HepG2 (cell line): Measurements from ENCODE around the gene IGFBP6. TPM values are rescaled to one million over a fixed set of nuclear protein-coding genes. Genes with fewer than 3 reads are reported as not detected.
A peak's percentile ranks its signal among the peaks of the same experiment; 100 is the strongest.

Source experiments
- E2F2 ChIP-seq: sonication (generic); formaldehyde crosslinking; IDR thresholded peaks from 2 replicates; pipeline ENCODE4 v1.4.0; 2020; ENCODE audit warnings: missing genetic modification reagents, borderline replicate concordance
- FOXP1 ChIP-seq, 2 experiments: fragments of 450-650 bp in 1 of 2; IDR thresholded peaks; 2 replicates each; pipeline ENCODE4 v1.6.1; 2017 to 2018; ENCODE audit warnings: antibody characterized with exemption in 1 of 2
- FOXP4 ChIP-seq: sonication (generic); formaldehyde crosslinking; IDR thresholded peaks from 2 replicates; pipeline ENCODE4 v1.4.0; 2020; ENCODE audit warnings: missing genetic modification reagents
- GFI1 ChIP-seq: sonication (generic); formaldehyde crosslinking; IDR thresholded peaks from 2 replicates; pipeline ENCODE4 v1.5.0; 2020; ENCODE audit warnings: missing genetic modification reagents, mild to moderate bottlenecking, borderline replicate concordance
- GTF3A ChIP-seq: sonication (generic); formaldehyde crosslinking; conservative IDR thresholded peaks from 2 replicates; pipeline ENCODE4 v1.4.0; 2020; ENCODE audit warnings: mild to moderate bottlenecking, missing genetic modification reagents
- HDAC2 ChIP-seq: sonication (generic); formaldehyde crosslinking; IDR thresholded peaks from 2 replicates; pipeline ENCODE4 v1.4.0; 2020; ENCODE audit warnings: missing genetic modification reagents
- HNF1B ChIP-seq: sonication (generic); formaldehyde crosslinking; IDR thresholded peaks from 2 replicates; pipeline ENCODE4 v1.5.1; 2020; ENCODE audit warnings: mild to moderate bottlenecking, moderate library complexity, missing genetic modification reagents
- HNF4G ChIP-seq, 2 experiments: sonication (generic) in 1 of 2; formaldehyde crosslinking in 1 of 2; IDR thresholded peaks; 2 replicates each; pipeline versions ENCODE4 v1.4.0 to v1.6.1; 2011 to 2020; ENCODE audit warnings: borderline replicate concordance in 2 of 2, low read depth in 2 of 2, mild to moderate bottlenecking in 2 of 2, low read length in 1 of 2, missing genetic modification reagents in 1 of 2, moderate library complexity in 1 of 2
- KDM6A ChIP-seq: IDR thresholded peaks from 2 replicates; pipeline ENCODE4 v1.6.1; 2016; ENCODE audit warnings: low read depth
- NFKBIZ ChIP-seq: IDR thresholded peaks from 2 replicates; pipeline ENCODE4 v1.6.1; 2018; ENCODE audit warnings: missing genetic modification reagents, missing compliant biosample characterization
- NR2F6 ChIP-seq, 2 experiments: IDR thresholded peaks; 2 replicates each; pipeline ENCODE4 v1.6.1; 2016; ENCODE audit warnings: antibody characterized with exemption in 1 of 2, mild to moderate bottlenecking in 1 of 2
- RARG ChIP-seq: sonication (generic); formaldehyde crosslinking; IDR thresholded peaks from 2 replicates; pipeline ENCODE4 v1.4.0; 2020; ENCODE audit warnings: low read depth, mild to moderate bottlenecking, missing genetic modification reagents
- SAP130 ChIP-seq: IDR thresholded peaks from 2 replicates; pipeline ENCODE4 v1.6.1; 2016; ENCODE audit warnings: low read depth
- SIX4 ChIP-seq: sonication (generic); formaldehyde crosslinking; IDR thresholded peaks from 2 replicates; pipeline ENCODE4 v1.4.0; 2020; ENCODE audit warnings: missing genetic modification reagents
- SKIL ChIP-seq: sonication (generic); formaldehyde crosslinking; IDR thresholded peaks from 2 replicates; pipeline ENCODE4 v1.8.0; 2022; ENCODE audit warnings: missing genetic modification reagents, mild to moderate bottlenecking, moderate library complexity, borderline replicate concordance
- TCF12 ChIP-seq, 2 experiments: fragments of 450-650 bp in 1 of 2; sonication (generic) in 1 of 2; formaldehyde crosslinking in 1 of 2; IDR thresholded peaks; 2 replicates each; pipeline versions ENCODE4 v1.6.1 to v1.8.0; 2017 to 2022; ENCODE audit warnings: antibody characterized with exemption in 1 of 2, mild to moderate bottlenecking in 1 of 2, missing genetic modification reagents in 1 of 2, moderate library complexity in 1 of 2
- ZBTB7B ChIP-seq: sonication (generic); formaldehyde crosslinking; IDR thresholded peaks from 2 replicates; pipeline ENCODE4 v1.4.0; 2020; ENCODE audit warnings: missing genetic modification reagents
- ZNF678 ChIP-seq: sonication (generic); formaldehyde crosslinking; IDR thresholded peaks from 2 replicates; pipeline ENCODE4 v1.4.0; 2020; ENCODE audit warnings: mild to moderate bottlenecking, missing genetic modification reagents
- ZNF770 ChIP-seq: sonication (generic); formaldehyde crosslinking; IDR thresholded peaks from 2 replicates; pipeline ENCODE4 v1.5.0; 2020; ENCODE audit warnings: mild to moderate bottlenecking, missing genetic modification reagents
- ZSCAN25 ChIP-seq: sonication (generic); formaldehyde crosslinking; IDR thresholded peaks from 2 replicates; pipeline ENCODE4 v1.8.0; 2022; ENCODE audit warnings: mild to moderate bottlenecking, missing genetic modification reagents
- polyA plus RNA-seq, 8 experiments: library from polyadenylated mRNA; depleted of rRNA in 3 of 8; stranded (reverse) in 7 of 8; unstranded in 1 of 8; fragments of >200 nt; fragmentation: Illumina TruSeq in 4 of 8; extraction: Trizol in 4 of 8; gene quantifications; 2 replicates each; pipeline versions ENCODE4 v1.2.1 to v1.2.3, GENCODE V29; 2011 to 2016; ENCODE audit warnings: low read depth in 4 of 8, missing spikeins in 1 of 8, mixed read lengths in 1 of 8; ENCODE audit not compliant: insufficient read depth in 1 of 8
- total RNA-seq, 5 experiments: library from RNA; depleted of rRNA; stranded (reverse); fragments of >200 nt; fragmentation: Illumina TruSeq; extraction: Trizol; gene quantifications; 2 replicates each; pipeline ENCODE4 v1.2.3, GENCODE V29; 2016; ENCODE audit warnings: low read depth in 1 of 5

IGFBP6 gene
- total and polyA plus RNA-seq, 2 of the 13 experiments (the other 11 are each of a cell fraction or from before 2014, with no cell fraction given): 3.9 to 25.2 TPM

- TF ChIP-seq SKIL (CRISPR knock-in tag): peak; percentile 91
- peak; percentile 66 for TF ChIP-seq KDM6A (CRISPR knock-in tag)
- 0 out of 2 replicates have a peak, but pooled peaks have one; percentile 30 for TF ChIP-seq HNF1B
- 0 out of 2 replicates have a peak, but pooled peaks have one; percentile 24 for TF ChIP-seq ZBTB7B (CRISPR knock-in tag)
- TF ChIP-seq FOXP4 (CRISPR knock-in tag): peak; percentile 91
- TF ChIP-seq FOXP1 (IDR thresholded peaks at IDR 0.05): no peak
- peak; percentile 86 for TF ChIP-seq FOXP1 (CRISPR knock-in tag; IDR thresholded peaks at IDR 0.05)
- no peak for TF ChIP-seq ZNF678 (CRISPR knock-in tag)
- no peak for TF ChIP-seq RARG
- TF ChIP-seq E2F2: peak; percentile 18; the same call in 1 of the 2 replicates
- TF ChIP-seq GTF3A (CRISPR knock-in tag): 0 out of 2 replicates have a peak, but pooled peaks have one; percentile 22
- peak; percentile 36; the same call in 1 of the 2 replicates for TF ChIP-seq NFKBIZ (CRISPR knock-in tag)
- peak; percentile 35; the same call in 1 of the 2 replicates for TF ChIP-seq ZSCAN25
- peak; percentile 61 for TF ChIP-seq SAP130 (CRISPR knock-in tag)
- no peak for TF ChIP-seq ZNF770
- 0 out of 2 replicates have a peak, but pooled peaks have one; percentile 30 for TF ChIP-seq SIX4
- TF ChIP-seq TCF12 (IDR thresholded peaks at IDR 0.05): no peak
- peak; percentile 84; the same call in 1 of the 2 replicates for TF ChIP-seq TCF12 (CRISPR knock-in tag; IDR thresholded peaks at IDR 0.05)
- 0 out of 2 replicates have a peak, but pooled peaks have one; percentile 62 for TF ChIP-seq GFI1
- peak; percentile 76; the same call in 1 of the 2 replicates for TF ChIP-seq HDAC2 (CRISPR knock-in tag)
- TF ChIP-seq NR2F6 (IDR thresholded peaks at IDR 0.05): peak; percentile 99
- peak; percentile 99 for TF ChIP-seq NR2F6 (CRISPR knock-in tag; IDR thresholded peaks at IDR 0.05)
- TF ChIP-seq HNF4G (IDR thresholded peaks at IDR 0.05; ENCODE audit: borderline replicate concordance, low read depth, low read length): peak; percentile 94
- peak; percentile 91; the same call in 1 of the 2 replicates for TF ChIP-seq HNF4G (CRISPR knock-in tag; IDR thresholded peaks at IDR 0.05; ENCODE audit: borderline replicate concordance, low read depth)
Measured at GRCh38 chr12:53103860-53104305, 6.4 kb downstream of the IGFBP6 start (continued).
